T-cell (primary cell): ENCODE results near the gene RHOH. TPM values are rescaled to one million over a fixed set of nuclear protein-coding genes. Genes with fewer than 3 reads are reported as not detected.

Experiments
- ATAC-seq, 4 experiments: fragments of 200-7000 bp in 3 of 4; fragments of 150-1000 bp in 1 of 4; cut with Tn5 transposase; replicated peaks in 1 of 4; 1 replicate in 3 of 4; 2 replicates in 1 of 4; pipeline ENCODE4 v1.10.0; 2021; ENCODE audit warnings: moderate library complexity in 3 of 4, mild to moderate bottlenecking in 2 of 4, moderate number of reproducible peaks in 1 of 4
- CTCF ChIA-PET, 2 donors: fragments of 300-600 bp; sonication (Branson Sonifier 250); formaldehyde crosslinking; loops; one replicate each; lab custom pipeline; 2022; ENCODE audit warnings: antibody characterized with exemption in 2 of 2; lab: Charles Lee
- POLR2A ChIA-PET, 2 donors: fragments of 300-600 bp; sonication (Branson Sonifier 250); formaldehyde crosslinking; loops; one replicate each; lab custom pipeline; 2022; ENCODE audit warnings: antibody characterized with exemption in 2 of 2; lab: Charles Lee
- DNase-seq, 35 experiments: peaks; one replicate each; pipeline versions ENCODE4 v3.0.0 to v3.0.0-alpha.2; 2013 to 2023
- H3K27ac ChIP-seq: one replicate; pipeline ENCODE4 v1.5.1; 2013; ENCODE audit warnings: low read length
- H3K27me3 ChIP-seq, 2 experiments: replicated peaks in 1 of 2; 1 replicate in 1 of 2; 2 replicates in 1 of 2; pipeline versions ENCODE4 v1.6.1 to v1.7.0; 2013; ENCODE audit warnings: low read length in 1 of 2, mixed read lengths in 1 of 2; ENCODE audit not compliant: control insufficient read depth in 2 of 2, insufficient read depth in 2 of 2; ENCODE audit errors: extremely low read depth in 1 of 2
- H3K36me3 ChIP-seq, 2 donors: 1 replicate in 1 of 2; 2 replicates in 1 of 2; pipeline versions ENCODE4 v1.6.1 to v1.7.0; 2013; ENCODE audit warnings: low read length in 1 of 2; ENCODE audit not compliant: control insufficient read depth in 2 of 2, insufficient read depth in 1 of 2; ENCODE audit errors: extremely low read depth in 1 of 2
- H3K4me1 ChIP-seq, 2 experiments: 1 replicate in 1 of 2; 2 replicates in 1 of 2; pipeline versions ENCODE4 v1.6.1 to v1.7.0; 2013; ENCODE audit warnings: low read length in 2 of 2, mixed read lengths in 1 of 2; ENCODE audit not compliant: insufficient read depth in 2 of 2, control insufficient read depth in 1 of 2; ENCODE audit errors: extremely low read depth in 1 of 2
- H3K4me3 ChIP-seq, 2 donors: 1 replicate in 1 of 2; 2 replicates in 1 of 2; pipeline versions ENCODE4 v1.5.1 to v1.7.0; 2013; ENCODE audit warnings: mild to moderate bottlenecking in 2 of 2, low read length in 1 of 2, moderate library complexity in 1 of 2; ENCODE audit not compliant: control insufficient read depth in 1 of 2; ENCODE audit errors: extremely low read depth in 1 of 2
- H3K9me3 ChIP-seq: 2 replicates; pipeline ENCODE4 v1.7.0; 2013
- H3K27ac Mint-ChIP-seq, 2 donors: one replicate each; pipeline ENCODE4 v1.8.0; 2020 to 2021; ENCODE audit warnings: mild to moderate bottlenecking in 2 of 2, mixed read lengths in 2 of 2
- H3K27me3 Mint-ChIP-seq, 2 donors: one replicate each; pipeline ENCODE4 v1.8.0; 2021 to 2022; ENCODE audit warnings: mixed read lengths in 2 of 2
- H3K36me3 Mint-ChIP-seq: one replicate; pipeline ENCODE4 v1.8.0; 2021; ENCODE audit warnings: mixed read lengths
- H3K4me1 Mint-ChIP-seq, 3 donors: one replicate each; pipeline ENCODE4 v1.8.0; 2020 to 2022; ENCODE audit warnings: mixed read lengths in 3 of 3, mild to moderate bottlenecking in 1 of 3
- H3K4me3 Mint-ChIP-seq, 3 donors: one replicate each; pipeline ENCODE4 v1.8.0; 2020 to 2022; ENCODE audit warnings: mild to moderate bottlenecking in 3 of 3, mixed read lengths in 3 of 3, moderate library complexity in 3 of 3
- H3K9me3 Mint-ChIP-seq, 3 donors: one replicate each; pipeline ENCODE4 v1.8.0; 2020 to 2022; ENCODE audit warnings: mixed read lengths in 3 of 3
- WGBS: methylation state at CpG from one replicate; pipeline ENCODE4 v1.1.5; 2013; ENCODE audit warnings: missing lambda C conversion rate; ENCODE audit not compliant: insufficient coverage; 5-methylcytosine and 5-hydroxymethylcytosine counted together
- total RNA-seq, 35 experiments: library from RNA in 6 of 35; stranded (reverse) in 6 of 35; fragments of 120-200 nt in 1 of 35; gene quantifications; one replicate each; pipeline versions ENCODE4 v1.2.1 to v1.2.4 and lab custom pipeline; 2013 to 2026

Gene RHOH
- total RNA-seq, 5 donors from 2014 or later (not counting 1 experiment from before 2014, with no cell fraction given): 174 to 436 (median 216) TPM

GRCh38 chr4:40160258-40160657 lies 36.6 kb upstream of the RHOH start:
- no peaks in the 10 kb centered on the region for H3K27me3 ChIP-seq
- Mint-ChIP-seq H3K27ac (no peak overlapping the region), H3K27me3 (no peaks in the 10 kb centered on the region), H3K4me1 (peaks cover 0 to 7% (median 0%) of the 10 kb centered on the region in 3 donors), H3K36me3 (peaks cover 37% of the 10 kb centered on the region), H3K9me3 (no peaks in the 10 kb centered on the region), H3K4me3 (no peak overlapping the region)
- ChIA-PET POLR2A (no interaction called here), CTCF (no interaction called here)
- no peak for ATAC-seq
- H3K4me1 ChIP-seq: no peaks in the 10 kb centered on the region
- WGBS: 100% methylated on average over 3 of the region's 9 CpGs
- no peak overlapping the region for H3K27ac ChIP-seq
- no peak overlapping the region for H3K4me3 ChIP-seq
- H3K9me3 ChIP-seq: no peaks in the 10 kb centered on the region
- DNase-seq: no peak
- H3K36me3 ChIP-seq: peaks cover 0 to 4% of the 10 kb centered on the region in 2 donors

- Histone ChIP-seq H3K4me1 (no peaks in the 10 kb centered on the region), H3K27ac (no peak overlapping the region), H3K27me3 (no peaks in the 10 kb centered on the region), H3K36me3 (no peaks in the 10 kb centered on the region), H3K9me3 (no peaks in the 10 kb centered on the region), H3K4me3 (no peak overlapping the region)
- H3K4me1 Mint-ChIP-seq: peaks cover 1 to 7% (median 2%) of the 10 kb centered on the region in 3 donors
- ChIA-PET CTCF (interaction anchor here in 1 of 2 donors (0.6 to 1.0 kb wide), 3 partner anchors 75 to 152 kb away, joined by 3 to 5 read pairs (median 4); no protein-coding TSS in a partner anchor), POLR2A (interaction anchor here in 1 of 2 donors (0.7 kb wide), 1 partner anchor 22 kb away, joined by 3 read pairs; no protein-coding TSS in a partner anchor)
- WGBS: no CpG with 5 or more reads among the region's 3 CpGs
- no peak for ATAC-seq
- peaks cover 49% of the 10 kb centered on the region for H3K36me3 Mint-ChIP-seq
- H3K27ac Mint-ChIP-seq: no peak overlapping the region
- no peak overlapping the region for H3K4me3 Mint-ChIP-seq
- peaks cover 0 to 10% (median 2%) of the 10 kb centered on the region in 3 donors for H3K9me3 Mint-ChIP-seq
- DNase-seq: no peak
- H3K27me3 Mint-ChIP-seq: no peaks in the 10 kb centered on the region
Measured at GRCh38 chr4:40164459-40164858, 32.4 kb upstream of the RHOH start.

GRCh38 chr4:40165916-40166315 lies 30.9 kb upstream of the RHOH start:
- peaks cover 39% of the 10 kb centered on the region for H3K36me3 Mint-ChIP-seq

GRCh38 chr4:40168070-40168469 lies 28.8 kb upstream of the RHOH start:
- Mint-ChIP-seq H3K9me3 (peaks cover 0 to 10% (median 2%) of the 10 kb centered on the region in 3 donors), H3K27ac (no peak overlapping the region), H3K27me3 (no peaks in the 10 kb centered on the region), H3K36me3 (peaks cover 21% of the 10 kb centered on the region), H3K4me3 (no peak overlapping the region), H3K4me1 (peaks cover 6 to 17% (median 12%) of the 10 kb centered on the region in 3 donors)
- Histone ChIP-seq H3K4me1 (peaks cover 0 to 3% of the 10 kb centered on the region in 2 experiments), H3K4me3 (no peak overlapping the region), H3K27me3 (no peaks in the 10 kb centered on the region), H3K27ac (no peak overlapping the region), H3K9me3 (no peaks in the 10 kb centered on the region), H3K36me3 (no peaks in the 10 kb centered on the region)
- CTCF ChIA-PET: interaction anchor here in 1 of 2 donors (0.6 kb wide), 1 partner anchor 16 kb away, joined by 3 read pairs; no protein-coding TSS in a partner anchor
- ATAC-seq (no peak), DNase-seq (no peak)
- POLR2A ChIA-PET: interaction anchor here in 1 of 2 donors (0.6 kb wide), 1 partner anchor 70 kb away, joined by 3 read pairs; no protein-coding TSS in a partner anchor

More at GRCh38 chr4:40165916-40166315, 30.9 kb upstream of the RHOH start:
- no peak for ATAC-seq
- Histone ChIP-seq H3K27ac (no peak overlapping the region), H3K27me3 (no peaks in the 10 kb centered on the region), H3K9me3 (no peaks in the 10 kb centered on the region), H3K36me3 (no peaks in the 10 kb centered on the region), H3K4me1 (no peaks in the 10 kb centered on the region), H3K4me3 (no peak overlapping the region)
- ChIA-PET CTCF (interaction anchor here in 1 of 2 donors (0.6 kb wide), 1 partner anchor 372 kb away, joined by 5 read pairs; no protein-coding TSS in a partner anchor), POLR2A (no interaction called here)
- no peak overlapping the region for H3K4me3 Mint-ChIP-seq
- WGBS: no CpG with 5 or more reads among the region's 1 CpG
- H3K9me3 Mint-ChIP-seq: peaks cover 0 to 10% (median 2%) of the 10 kb centered on the region in 3 donors
- no peak for DNase-seq
- peak overlapping the region in 1 of 2 donors; percentile 2 for H3K27ac Mint-ChIP-seq
- peaks cover 2 to 5% (median 4%) of the 10 kb centered on the region in 3 donors for H3K4me1 Mint-ChIP-seq
- no peaks in the 10 kb centered on the region for H3K27me3 Mint-ChIP-seq

- peaks cover 17 to 29% (median 23%) of the 10 kb centered on the region in 3 donors for H3K4me1 Mint-ChIP-seq
- ChIA-PET POLR2A (interaction anchor here (0.7 to 1.3 kb wide), 2 partner anchors 13 to 1109 kb away, joined by 6 to 9 read pairs; no protein-coding TSS in a partner anchor), CTCF (no interaction called here)
- Histone ChIP-seq H3K27ac (no peak overlapping the region), H3K4me1 (peaks cover 5 to 9% of the 10 kb centered on the region in 2 experiments), H3K27me3 (no peaks in the 10 kb centered on the region), H3K36me3 (no peaks in the 10 kb centered on the region), H3K9me3 (no peaks in the 10 kb centered on the region), H3K4me3 (no peak overlapping the region)
- no peak for ATAC-seq
- no peak overlapping the region for H3K4me3 Mint-ChIP-seq
- peaks cover 0 to 10% (median 2%) of the 10 kb centered on the region in 3 donors for H3K9me3 Mint-ChIP-seq
- DNase-seq: no peak
- H3K27ac Mint-ChIP-seq: peak overlapping the region in 1 of 2 donors; percentile 5
- no peaks in the 10 kb centered on the region for H3K27me3 Mint-ChIP-seq
- H3K36me3 Mint-ChIP-seq: peaks cover 15% of the 10 kb centered on the region
Measured at GRCh38 chr4:40170588-40170987, 26.2 kb upstream of the RHOH start.

- Histone ChIP-seq H3K4me1 (peaks cover 5 to 9% of the 10 kb centered on the region in 2 experiments), H3K4me3 (no peak overlapping the region), H3K36me3 (no peaks in the 10 kb centered on the region), H3K27ac (peak overlapping the region; percentile 22), H3K9me3 (no peaks in the 10 kb centered on the region), H3K27me3 (no peaks in the 10 kb centered on the region)
- Mint-ChIP-seq H3K36me3 (no peaks in the 10 kb centered on the region), H3K27ac (peak overlapping the region; percentile 90 to 92), H3K4me3 (peak overlapping the region; percentile 31 to 43 (median 39)), H3K27me3 (no peaks in the 10 kb centered on the region), H3K9me3 (no peaks in the 10 kb centered on the region), H3K4me1 (peaks cover 17 to 32% (median 29%) of the 10 kb centered on the region in 3 donors)
- CTCF ChIA-PET: interaction anchor here in 1 of 2 donors (1.0 kb wide), 1 partner anchor 11 kb away, joined by 3 read pairs; no protein-coding TSS in a partner anchor
- POLR2A ChIA-PET: no interaction called here
- DNase-seq (peak in 1 of 35 experiments; percentile 19), ATAC-seq (peak; percentile 51 to 57 (median 54))
- WGBS: 25% methylated on average over 1 of the region's 4 CpGs
Measured at GRCh38 chr4:40173470-40173875, 23.4 kb upstream of the RHOH start.
